HG03196 (cell line): ENCODE measurements around the gene ZNF512B.
"Not testable (repeated sequence)": the region's sequence is repeated elsewhere in the genome, so short reads cannot be mapped to it uniquely, and the experiment has no call there.

ENCODE experiments used
- ATAC-seq: cut with Tn5 transposase; IDR thresholded peaks from one replicate; pipeline ENCODE4 v1.9.1; 2021; ENCODE audit not compliant: unreplicated experiment

The ZNF512B gene

DNA sequence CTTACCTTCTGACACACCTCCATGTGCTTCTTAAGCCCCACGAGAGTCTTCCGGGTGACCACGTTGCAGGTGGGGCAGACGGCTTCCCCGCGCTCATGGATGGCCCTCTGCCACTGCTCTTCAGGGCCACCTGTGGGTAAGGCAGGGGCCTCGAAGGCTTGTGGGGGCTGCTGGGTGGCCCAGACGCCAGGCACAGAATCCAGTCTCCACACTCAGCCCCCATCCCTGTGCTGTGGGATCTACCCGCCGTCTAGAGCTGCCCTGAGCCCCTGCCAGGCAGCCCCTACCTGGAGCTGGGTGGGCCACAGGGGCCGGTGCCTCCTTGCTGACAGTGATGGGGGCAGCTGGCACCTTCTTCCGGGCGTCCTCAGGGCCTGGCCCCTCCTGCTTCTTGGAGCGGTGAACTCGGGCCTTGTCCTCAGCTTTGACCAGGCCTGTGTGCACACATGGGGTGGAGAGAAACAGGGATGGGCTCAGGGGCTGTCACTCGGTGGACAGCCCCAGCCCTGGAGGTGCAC lies 5.9 kb downstream of the ZNF512B start:
- ATAC-seq = no peak

- no peak for ATAC-seq
Observed at GRCh38 chr20:63963348-63963741, 6.4 kb downstream of the ZNF512B start.

DNA sequence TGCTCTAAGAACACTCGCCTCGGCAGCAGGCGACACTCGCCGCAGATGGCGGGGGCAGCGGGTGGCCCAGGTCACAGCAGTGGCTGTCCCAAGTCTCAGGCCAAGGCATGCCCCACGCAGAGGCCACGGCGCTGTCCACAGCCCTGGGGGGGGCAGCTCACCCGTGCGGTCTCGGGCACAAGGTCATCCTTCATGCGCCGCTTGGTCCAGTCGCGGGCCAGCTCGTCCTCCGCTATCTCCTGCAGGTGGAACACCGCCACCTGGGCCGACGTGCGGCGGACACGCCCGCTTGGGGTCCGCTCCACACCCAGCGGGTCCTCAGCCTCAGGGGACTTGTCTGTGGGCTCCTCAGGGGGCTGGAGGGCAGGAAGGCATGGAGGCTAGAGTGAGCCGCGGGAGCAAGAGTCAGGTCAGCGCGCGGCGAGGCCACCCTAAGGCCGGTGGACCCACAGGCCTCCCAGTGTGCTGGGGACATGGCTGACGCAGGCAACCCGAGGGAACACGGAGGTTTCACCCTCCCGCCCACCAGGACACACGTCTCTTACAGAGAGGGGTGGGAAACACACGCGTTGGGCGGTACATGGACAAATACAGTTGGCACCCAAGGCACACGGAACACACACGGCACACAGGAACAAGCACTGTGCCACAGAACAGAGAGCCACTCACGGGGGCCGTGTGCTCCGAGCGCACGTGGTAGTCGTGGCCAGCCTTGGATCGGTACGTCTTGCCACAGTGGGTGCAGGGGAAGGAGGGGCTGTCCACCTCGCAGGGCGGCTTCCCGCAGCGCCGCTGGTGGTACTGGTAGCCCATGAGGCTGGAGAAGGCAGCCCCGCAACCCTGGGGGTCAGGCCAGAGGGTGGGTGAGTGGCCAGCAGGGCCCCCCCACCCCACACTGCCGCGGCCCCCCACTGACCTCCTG lies 7.0 kb downstream of the ZNF512B start:
- ATAC-seq = no peak

- no peak for ATAC-seq
Observed at GRCh38 chr20:63961664-63962425, 7.9 kb downstream of the ZNF512B start.

DNA sequence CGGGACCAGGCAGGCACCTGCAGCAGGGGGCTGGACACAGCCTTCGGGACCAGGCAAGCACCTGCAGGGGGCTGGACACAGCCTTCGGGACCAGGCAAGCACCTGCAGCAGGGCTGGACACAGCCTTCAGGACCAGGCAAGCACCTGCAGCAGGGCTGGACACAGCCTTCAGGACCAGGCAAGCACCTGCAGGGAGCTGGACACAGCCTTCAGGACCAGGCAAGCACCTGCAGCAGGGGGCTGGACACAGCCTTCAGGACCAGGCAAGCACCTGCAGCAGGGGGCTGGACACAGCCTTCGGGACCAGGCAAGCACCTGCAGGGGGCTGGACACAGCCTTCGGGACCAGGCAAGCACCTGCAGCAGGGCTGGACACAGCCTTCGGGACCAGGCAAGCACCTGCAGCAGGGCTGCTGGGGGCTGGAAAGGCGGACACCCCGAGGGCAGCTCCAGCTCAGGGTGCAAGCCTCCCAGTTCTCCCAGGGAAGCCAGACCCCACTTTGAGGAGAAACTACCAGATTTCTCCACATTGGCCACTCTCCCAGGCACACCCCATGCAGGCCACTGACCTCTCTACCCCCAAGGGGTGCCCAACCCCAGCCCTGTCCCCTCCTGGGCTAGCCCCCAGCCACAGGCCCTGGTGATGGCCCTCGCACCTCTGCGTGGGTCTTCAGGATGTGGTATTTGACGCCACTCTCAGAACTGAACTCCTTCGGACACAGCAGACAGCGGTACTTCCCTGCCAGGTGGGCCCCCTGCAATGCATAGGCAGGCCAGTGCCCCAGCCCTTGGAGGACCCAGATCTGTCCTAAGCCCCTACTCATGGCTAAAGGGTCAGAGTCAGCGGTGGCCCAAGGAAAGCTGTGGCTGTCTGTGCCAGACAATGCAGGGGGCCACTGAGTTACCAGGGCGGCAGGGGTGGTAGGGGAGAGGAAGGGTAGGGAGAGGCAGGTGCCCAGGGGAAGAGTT lies 8.8 kb downstream of the ZNF512B start:
- not testable (repeated sequence) for ATAC-seq

GRCh38 chr20:63959699-63960075 lies 10.0 kb downstream of the ZNF512B start:
- ATAC-seq = no peak

- no peak for ATAC-seq
Observed at GRCh38 chr20:63958964-63959698, 10.6 kb downstream of the ZNF512B start.

- ATAC-seq = no peak
Observed at GRCh38 chr20:63958471-63958870, 11.3 kb downstream of the ZNF512B start.

DNA sequence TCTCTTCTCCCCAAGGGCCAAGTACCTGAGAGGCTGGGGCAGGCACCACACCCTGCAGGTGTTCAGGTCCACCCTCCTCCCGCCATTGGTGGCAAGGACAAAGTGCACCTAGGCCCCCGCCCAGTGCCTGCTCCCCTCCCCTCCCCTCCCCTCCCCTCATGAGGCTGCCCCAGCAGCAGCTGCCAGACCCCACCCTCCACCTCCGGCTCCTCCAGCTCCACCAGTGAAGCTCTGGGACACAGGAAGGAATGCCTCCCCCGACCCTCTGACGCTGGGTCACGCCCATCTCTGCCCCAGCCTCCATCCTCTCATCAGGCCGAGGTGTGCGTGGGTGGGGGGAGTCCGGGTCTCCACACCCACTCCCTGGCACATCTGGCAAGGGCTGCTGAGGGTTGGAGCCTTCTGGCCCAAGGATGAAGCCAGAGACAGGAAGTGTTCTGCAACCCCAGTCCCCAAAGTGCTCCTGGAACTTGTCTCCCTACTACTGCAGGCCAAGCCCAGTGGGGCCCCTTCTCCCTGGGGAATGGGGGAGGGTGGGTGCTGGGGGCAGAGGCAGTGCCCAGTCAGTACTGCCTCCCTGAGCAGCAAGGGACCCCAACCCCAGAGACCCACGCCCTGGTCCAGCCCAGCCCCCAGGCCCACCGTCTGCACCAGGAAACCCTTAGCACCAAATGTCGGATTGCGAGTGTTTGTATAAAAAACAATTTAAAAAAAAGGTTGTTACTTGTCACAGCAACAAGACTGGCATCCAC lies 11.9 kb downstream of the ZNF512B start:
- ATAC-seq = no peak

GRCh38 chr20:63957004-63957689 lies 12.6 kb downstream of the ZNF512B start:
- no peak for ATAC-seq

GRCh38 chr20:63956664-63957003 lies 13.1 kb downstream of the ZNF512B start:
- peak; percentile 1 for ATAC-seq

DNA sequence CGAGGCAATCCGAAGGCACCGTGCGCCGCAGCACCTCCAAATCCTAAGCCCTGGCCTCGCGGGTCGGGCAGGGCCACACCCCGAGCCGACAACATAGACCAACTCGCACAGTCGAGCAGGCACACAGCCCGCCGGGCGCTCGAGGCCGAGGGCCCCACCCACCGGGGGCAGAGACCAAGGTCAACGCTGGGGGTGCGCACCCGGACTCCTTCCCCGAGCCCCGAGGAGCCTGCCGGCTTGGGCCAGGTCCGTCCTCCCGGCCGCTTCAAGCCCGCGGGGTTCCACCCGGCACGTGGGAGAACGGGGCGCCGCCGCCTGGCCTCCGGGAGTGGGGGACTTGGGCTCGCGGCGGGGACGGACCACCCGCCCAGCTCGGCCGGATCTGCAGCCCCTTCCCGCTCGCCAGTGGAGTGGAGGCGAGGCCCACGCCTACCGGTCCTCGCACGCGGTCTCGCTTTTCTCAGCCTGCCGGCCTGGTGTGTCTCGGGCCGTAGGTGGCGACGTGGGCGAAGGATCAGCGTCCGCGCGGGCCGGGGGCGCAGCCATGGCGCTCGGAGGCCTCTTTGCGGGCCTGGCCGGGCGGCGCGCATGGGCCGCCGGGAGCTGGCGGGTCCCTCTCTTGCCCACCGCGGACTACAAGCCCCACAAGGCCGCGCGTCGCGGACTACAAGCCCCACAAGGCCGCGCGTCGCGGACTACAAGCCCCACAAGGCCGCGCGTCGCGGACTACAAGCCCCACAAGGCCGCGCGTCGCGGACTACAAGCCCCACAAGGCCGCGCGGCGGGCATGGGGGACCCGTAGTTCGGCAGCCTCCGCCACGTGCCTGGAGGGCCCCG lies 13.7 kb downstream of the ZNF512B start, which contains the start of gene UCKL1:
TSS of gene UCKL1 (minus strand) at position 590 of the 837 bp plus-strand sequence. CDS start at position 546, 44 bp downstream.
- peak; percentile 48 for ATAC-seq

DNA sequence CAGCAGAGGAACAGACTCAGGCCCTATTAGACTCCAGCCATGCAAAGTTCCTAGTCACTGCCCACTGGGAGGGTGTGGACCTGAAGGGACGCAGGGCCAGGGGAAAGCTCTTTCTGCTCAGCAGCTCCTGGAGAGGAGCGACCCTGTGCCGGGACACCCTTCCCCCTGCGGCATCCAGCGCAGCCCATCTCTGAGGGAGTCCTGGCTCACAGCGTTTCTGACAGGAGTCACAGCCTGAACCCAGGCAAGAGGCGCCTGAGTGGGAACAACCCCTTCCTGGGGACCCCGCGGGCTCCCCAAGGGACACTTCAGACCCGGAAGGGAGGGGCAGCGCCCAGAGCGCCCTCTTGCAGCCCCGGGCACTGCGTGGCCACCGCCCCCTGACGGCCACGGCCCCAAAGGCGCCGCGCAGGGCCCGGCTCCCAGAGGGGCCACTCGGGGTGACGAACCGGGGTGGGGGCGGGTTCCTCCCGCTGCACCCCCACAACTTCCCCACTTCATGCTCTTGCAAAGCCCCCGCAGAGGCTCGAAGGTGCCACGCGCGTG lies 14.4 kb downstream of the ZNF512B start:
- ATAC-seq = peak; percentile 33

DNA sequence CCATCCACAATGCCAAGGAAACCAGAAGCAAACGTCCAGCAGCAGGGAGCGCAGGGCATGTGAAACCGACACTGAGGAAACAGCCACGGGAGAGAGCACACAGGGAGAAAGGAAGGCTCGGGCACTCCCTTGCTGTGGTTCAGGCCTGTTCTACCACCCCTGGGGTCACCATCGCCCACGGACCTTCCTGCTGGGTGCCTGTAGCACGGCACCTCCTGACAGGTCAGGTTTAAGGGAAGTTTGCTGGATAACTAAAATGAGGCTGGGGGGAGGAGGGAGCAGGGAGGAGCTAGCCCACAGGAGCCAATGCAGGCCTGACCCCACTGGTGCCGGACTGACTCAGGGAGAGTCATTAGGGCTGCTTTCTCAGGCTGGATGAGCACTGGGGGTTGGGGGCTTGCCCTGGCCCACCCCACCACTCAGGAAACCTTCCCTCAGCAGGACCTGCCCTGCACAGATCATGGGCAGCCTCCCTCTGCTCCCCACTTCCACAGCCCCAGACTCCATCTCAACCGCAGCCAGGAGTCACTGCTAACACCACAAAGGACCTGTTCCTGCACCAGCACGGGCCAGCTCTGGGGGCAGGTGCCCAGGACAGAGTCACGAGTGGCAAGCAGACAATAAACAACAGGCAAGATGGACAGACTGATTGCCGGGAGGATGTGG lies 15.8 kb downstream of the ZNF512B start:
- no peak for ATAC-seq

DNA sequence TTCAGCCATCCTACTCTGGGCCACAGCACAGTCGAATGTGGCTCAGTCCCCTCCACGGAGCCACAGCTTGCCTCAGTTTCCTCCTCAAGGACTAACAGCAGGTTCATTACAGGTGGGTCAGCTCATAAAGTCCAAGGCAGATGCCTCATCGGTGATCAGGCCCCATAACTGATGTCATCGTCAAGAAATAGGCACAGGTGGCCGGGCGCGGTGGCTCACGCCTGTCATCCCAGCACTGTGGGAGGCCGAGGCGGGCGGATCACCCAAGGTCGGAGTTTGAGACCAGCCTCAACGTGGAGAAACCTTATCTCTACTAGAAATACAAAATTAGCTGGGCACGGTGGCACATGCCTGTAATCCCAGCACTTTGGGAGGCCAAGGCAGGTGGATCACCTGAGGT lies 17.0 kb downstream of the ZNF512B start:
- no peak for ATAC-seq

GRCh38 chr20:63952210-63952535 lies 17.6 kb downstream of the ZNF512B start:
- no peak for ATAC-seq
